B cell (primary cell): ENCODE results near the gene RPS10. TPM values are rescaled to one million over a fixed set of nuclear protein-coding genes. Genes with fewer than 3 reads are reported as not detected.

Experiments used
- ATAC-seq: fragments of 200-7000 bp; cut with Tn5 transposase; one replicate; pipeline ENCODE4 v1.10.0; 2021; ENCODE audit warnings: low read depth, mild to moderate bottlenecking, moderate number of reproducible peaks, moderate library complexity
- CTCF ChIA-PET: fragments of 350-600 bp; sonication (Branson Sonifier 250); formaldehyde crosslinking; loops from one replicate; lab custom pipeline; 2021; ENCODE audit warnings: antibody characterized with exemption, inconsistent platforms; lab: Charles Lee
- POLR2A ChIA-PET: fragments of 350-600 bp; sonication (Branson Sonifier 250); formaldehyde crosslinking; loops from one replicate; lab custom pipeline; 2021; ENCODE audit warnings: antibody characterized with exemption; lab: Charles Lee
- DNase-seq: peaks from one replicate; pipeline ENCODE4 v3.0.0; 2013
- H2AFZ ChIP-seq: 2 replicates; pipeline ENCODE4 v1.6.1; 2012; ENCODE audit warnings: mild to moderate bottlenecking, low read depth, low read length; ENCODE audit not compliant: insufficient read depth, poor library complexity, severe bottlenecking
- H3K27ac ChIP-seq, 2 donors: 1 replicate in 1 of 2; 2 replicates in 1 of 2; pipeline ENCODE4 v1.5.1; 2012 to 2013; ENCODE audit warnings: low read length in 2 of 2, mild to moderate bottlenecking in 2 of 2, moderate library complexity in 1 of 2
- H3K27me3 ChIP-seq, 4 experiments: fragments of 200-600 bp in 1 of 4; sonication (generic) in 1 of 4; replicated peaks in 1 of 4; 1 replicate in 2 of 4; 2 replicates in 2 of 4; pipeline versions ENCODE4 v1.6.1 to v1.7.0; 2013 to 2016; ENCODE audit warnings: low read length in 3 of 4, mild to moderate bottlenecking in 2 of 4, mixed read lengths in 1 of 4, moderate library complexity in 1 of 4; ENCODE audit not compliant: insufficient read depth in 4 of 4, control insufficient read depth in 3 of 4; ENCODE audit errors: control extremely low read depth in 1 of 4
- H3K36me3 ChIP-seq, 2 experiments: replicated peaks in 1 of 2; 1 replicate in 1 of 2; 2 replicates in 1 of 2; pipeline versions ENCODE4 v1.6.1 to v1.7.1; 2013; ENCODE audit warnings: low read length in 1 of 2; ENCODE audit not compliant: insufficient read depth in 2 of 2, control insufficient read depth in 1 of 2; ENCODE audit errors: control extremely low read depth in 1 of 2, extremely low read depth in 1 of 2
- H3K4me1 ChIP-seq, 2 donors: fragments of 200-600 bp in 1 of 2; sonication (generic) in 1 of 2; 1 replicate in 1 of 2; 2 replicates in 1 of 2; pipeline versions ENCODE4 v1.5.1 to v1.6.1; 2013 to 2017; ENCODE audit warnings: low read length in 2 of 2; ENCODE audit not compliant: control insufficient read depth in 2 of 2, insufficient read depth in 2 of 2
- H3K4me2 ChIP-seq: replicated peaks from 2 replicates; pipeline ENCODE3; 2012; ENCODE audit warnings: mild to moderate bottlenecking, low read depth, low read length; ENCODE audit not compliant: poor library complexity, severe bottlenecking
- H3K4me3 ChIP-seq, 5 experiments: fragments of 200-600 bp in 1 of 5; sonication (generic) in 1 of 5; 1 replicate in 3 of 5; 2 replicates in 2 of 5; pipeline versions ENCODE4 v1.5.1 to v1.7.0; 2011 to 2016; ENCODE audit warnings: low read length in 4 of 5, mild to moderate bottlenecking in 4 of 5, low read depth in 2 of 5, control low read depth in 1 of 5, moderate library complexity in 1 of 5; ENCODE audit not compliant: insufficient read depth in 1 of 5; ENCODE audit errors: control extremely low read depth in 1 of 5, extremely low read depth in 1 of 5
- H3K79me2 ChIP-seq: fragments of 200-600 bp; sonication (generic); one replicate; pipeline ENCODE4 v1.6.0; 2016; ENCODE audit warnings: low read length; ENCODE audit not compliant: control insufficient read depth, insufficient read depth
- H3K9ac ChIP-seq: fragments of 200-600 bp; sonication (generic); 2 replicates; pipeline ENCODE4 v1.6.1; 2017; ENCODE audit warnings: mild to moderate bottlenecking, low read length, moderate library complexity
- H3K9me3 ChIP-seq, 3 donors: one replicate each; pipeline versions ENCODE4 v1.6.1 to v1.7.1; 2013; ENCODE audit warnings: low read length in 2 of 3; ENCODE audit not compliant: control insufficient read depth in 2 of 3, insufficient read depth in 1 of 3; ENCODE audit errors: control extremely low read depth in 1 of 3
- H4K20me1 ChIP-seq: 2 replicates; pipeline ENCODE4 v1.6.0; 2012; ENCODE audit warnings: mild to moderate bottlenecking, low read length; ENCODE audit not compliant: insufficient read depth, control insufficient read depth, poor library complexity, severe bottlenecking
- H3K27ac Mint-ChIP-seq: one replicate; pipeline ENCODE4 v1.8.0; 2021; ENCODE audit warnings: mixed read lengths
- H3K27me3 Mint-ChIP-seq: one replicate; pipeline ENCODE4 v1.8.0; 2021; ENCODE audit warnings: mixed read lengths
- H3K4me1 Mint-ChIP-seq: one replicate; pipeline ENCODE4 v1.8.0; 2021; ENCODE audit warnings: mixed read lengths
- H3K4me3 Mint-ChIP-seq: one replicate; pipeline ENCODE4 v1.8.0; 2021; ENCODE audit warnings: mixed read lengths
- H3K9me3 Mint-ChIP-seq: one replicate; pipeline ENCODE4 v1.8.0; 2022; ENCODE audit warnings: mixed read lengths; ENCODE audit not compliant: insufficient read depth
- EZH2 ChIP-seq: IDR thresholded peaks from 2 replicates; pipeline ENCODE4 v1.6.1; 2012; ENCODE audit warnings: borderline replicate concordance, low read depth, mild to moderate bottlenecking, moderate library complexity, low read length; ENCODE audit not compliant: insufficient read depth, poor library complexity, severe bottlenecking
- WGBS: methylation state at CpG from one replicate; pipeline ENCODE4 v1.1.5; 2013; ENCODE audit warnings: missing lambda C conversion rate; ENCODE audit not compliant: insufficient coverage; 5-methylcytosine and 5-hydroxymethylcytosine counted together
- intact Hi-C: fragments of 100-400 bp; cut with micrococcal nuclease; formaldehyde crosslinking; loops from one replicate; pipeline ENCODE4 v1.10.0; 2022
- polyA plus RNA-seq: library from polyadenylated mRNA; depleted of rRNA; stranded (reverse); fragments of >200 nt; gene quantifications from 2 replicates; pipeline ENCODE4 v1.2.3, GENCODE V29; 2012
- total RNA-seq, 2 donors: library from RNA; stranded (reverse); fragments of 120-200 nt in 1 of 2; gene quantifications; 1 replicate in 1 of 2; 2 replicates in 1 of 2; pipeline versions ENCODE4 v1.2.3 to v1.2.4, GENCODE V29; 2013 to 2022
- TF ChIP-seq, protein P1 (sequence below): fragments of 200-600 bp; IDR thresholded peaks from one replicate; pipeline ENCODE4 v1.8.0; 2022; ENCODE audit warnings: antibody characterized with exemption, mild to moderate bottlenecking

Gene RPS10
- total and polyA plus RNA-seq, 2 donors (not counting 1 experiment from before 2014, with no cell fraction given): 2,707 to 6,226 TPM

DNA sequence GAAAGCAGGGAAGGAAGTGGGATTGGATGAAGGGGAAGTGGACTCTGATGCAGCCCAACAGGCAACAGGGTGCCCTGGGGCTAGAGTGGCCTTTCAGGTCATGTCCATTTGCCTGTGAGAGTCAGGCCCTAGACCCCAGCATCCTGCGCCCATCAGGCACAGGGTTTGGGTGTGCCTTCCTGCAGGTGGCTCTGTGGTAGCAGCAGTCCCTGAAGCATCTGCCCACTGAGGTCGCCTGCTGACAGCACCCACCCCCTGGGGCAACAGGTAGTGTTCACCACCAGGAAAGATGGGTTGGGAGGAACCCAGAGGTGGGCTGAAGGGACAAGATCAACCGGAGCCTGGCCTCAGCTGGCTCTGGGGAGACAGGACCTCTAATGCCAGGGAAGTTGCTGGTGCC, 43.6 kb upstream of the RPS10 start:
- H3K27me3 ChIP-seq: peaks cover 0 to 16% (median 3%) of the 10 kb centered on the region in 4 experiments
- no peak overlapping the region for H3K4me3 ChIP-seq
- DNase-seq: no peak
- peaks cover 0 to 6% (median 0%) of the 10 kb centered on the region in 3 donors for H3K9me3 ChIP-seq
- TF ChIP-seq, protein P1, sequence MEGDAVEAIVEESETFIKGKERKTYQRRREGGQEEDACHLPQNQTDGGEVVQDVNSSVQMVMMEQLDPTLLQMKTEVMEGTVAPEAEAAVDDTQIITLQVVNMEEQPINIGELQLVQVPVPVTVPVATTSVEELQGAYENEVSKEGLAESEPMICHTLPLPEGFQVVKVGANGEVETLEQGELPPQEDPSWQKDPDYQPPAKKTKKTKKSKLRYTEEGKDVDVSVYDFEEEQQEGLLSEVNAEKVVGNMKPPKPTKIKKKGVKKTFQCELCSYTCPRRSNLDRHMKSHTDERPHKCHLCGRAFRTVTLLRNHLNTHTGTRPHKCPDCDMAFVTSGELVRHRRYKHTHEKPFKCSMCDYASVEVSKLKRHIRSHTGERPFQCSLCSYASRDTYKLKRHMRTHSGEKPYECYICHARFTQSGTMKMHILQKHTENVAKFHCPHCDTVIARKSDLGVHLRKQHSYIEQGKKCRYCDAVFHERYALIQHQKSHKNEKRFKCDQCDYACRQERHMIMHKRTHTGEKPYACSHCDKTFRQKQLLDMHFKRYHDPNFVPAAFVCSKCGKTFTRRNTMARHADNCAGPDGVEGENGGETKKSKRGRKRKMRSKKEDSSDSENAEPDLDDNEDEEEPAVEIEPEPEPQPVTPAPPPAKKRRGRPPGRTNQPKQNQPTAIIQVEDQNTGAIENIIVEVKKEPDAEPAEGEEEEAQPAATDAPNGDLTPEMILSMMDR: no peak
- no peak for TF ChIP-seq EZH2
- H3K9ac ChIP-seq: no peak overlapping the region
- no peak overlapping the region for H2AFZ ChIP-seq
- no peaks in the 10 kb centered on the region for H3K79me2 ChIP-seq
- ChIA-PET CTCF (interaction anchor here (3.6 kb wide), 1 partner anchor 10 kb away, joined by 26 read pairs; no protein-coding TSS in a partner anchor), POLR2A (no interaction called here)
- 54% methylated on average over 3 of the region's 3 CpGs for WGBS
- no peak for ATAC-seq
- Mint-ChIP-seq H3K27ac (no peak overlapping the region), H3K4me3 (no peak overlapping the region), H3K27me3 (peaks cover 10% of the 10 kb centered on the region), H3K9me3 (no peaks in the 10 kb centered on the region), H3K4me1 (peaks cover 36% of the 10 kb centered on the region)
- H4K20me1 ChIP-seq: no peaks in the 10 kb centered on the region
- H3K36me3 ChIP-seq: no peaks in the 10 kb centered on the region
- intact Hi-C loops: no loop called here
- H3K4me2 ChIP-seq: peak overlapping the region; percentile 25
- peaks cover 28 to 36% of the 10 kb centered on the region in 2 donors for H3K4me1 ChIP-seq
- no peak overlapping the region for H3K27ac ChIP-seq

DNA sequence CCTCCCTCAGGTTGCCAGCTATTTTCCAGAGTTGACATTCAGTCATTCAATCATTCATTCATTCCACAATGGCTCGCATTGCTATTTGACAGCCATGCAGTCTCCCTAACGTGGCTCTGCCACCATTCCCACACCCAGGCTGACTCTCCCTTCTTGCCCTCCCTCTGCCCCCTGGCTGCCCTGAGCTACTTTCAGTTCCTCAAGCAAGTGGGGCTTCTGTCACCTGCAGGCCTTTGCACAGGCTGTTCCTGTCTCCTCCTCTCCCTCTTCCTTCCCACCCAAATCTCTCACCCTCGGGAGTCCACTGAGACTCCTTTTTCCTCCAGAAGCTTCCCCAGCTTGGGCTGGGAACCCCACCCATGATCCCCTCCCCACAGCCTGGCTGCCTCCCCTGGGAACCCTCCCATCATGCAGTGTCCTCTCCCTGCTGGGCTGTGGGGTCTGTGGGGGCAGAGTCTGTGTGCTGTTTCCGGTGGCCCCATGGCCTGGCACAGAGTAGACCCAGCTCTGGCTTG, 42.6 kb upstream of the RPS10 start:
- no peak overlapping the region for H3K27ac ChIP-seq
- POLR2A ChIA-PET: interaction anchor here (0.5 to 0.6 kb wide), 3 partner anchors 22 to 232 kb away, joined by 3 read pairs; partner anchors contain the start of gene HMGA1
- H3K27me3 ChIP-seq: peaks cover 0 to 26% (median 6%) of the 10 kb centered on the region in 4 experiments
- H3K9me3 ChIP-seq: peaks cover 0 to 6% (median 0%) of the 10 kb centered on the region in 3 donors
- H2AFZ ChIP-seq: peak overlapping the region; percentile 52
- Mint-ChIP-seq H3K4me3 (peak overlapping the region; percentile 2), H3K27me3 (peaks cover 14% of the 10 kb centered on the region), H3K27ac (peak overlapping the region; percentile 43), H3K4me1 (peaks cover 38% of the 10 kb centered on the region), H3K9me3 (no peaks in the 10 kb centered on the region)
- TF ChIP-seq EZH2: no peak
- TF ChIP-seq, protein P1: no peak
- CTCF ChIA-PET: interaction anchor here (1.2 to 3.6 kb wide), 2 partner anchors 9 to 141 kb away, joined by 10 to 26 read pairs; no protein-coding TSS in a partner anchor
- H3K36me3 ChIP-seq: no peaks in the 10 kb centered on the region
- no peak overlapping the region for H3K4me3 ChIP-seq
- intact Hi-C loops: no loop called here
- H3K4me1 ChIP-seq: peaks cover 28 to 36% of the 10 kb centered on the region in 2 donors
- H3K9ac ChIP-seq: no peak overlapping the region
- DNase-seq (peak; percentile 67), ATAC-seq (peak; percentile 83)
- WGBS: 38% methylated on average over 2 of the region's 4 CpGs
- H3K4me2 ChIP-seq: peak overlapping the region; percentile 66
- no peaks in the 10 kb centered on the region for H4K20me1 ChIP-seq
- no peaks in the 10 kb centered on the region for H3K79me2 ChIP-seq
